Lower leg skin (tissue), 4 donors: Measurements from ENCODE around the gene PRDX6. TPM values are rescaled to one million over a fixed set of nuclear protein-coding genes. Genes with fewer than 3 reads are reported as not detected.

Source experiments
- DNase-seq, 2 donors: peaks; one replicate each; pipeline ENCODE4 v3.0.0-alpha.2; 2019; ENCODE audit warnings: low spot score in 2 of 2
- H3K4me3 ChIP-seq: fragments of 200-600 bp; sonication (generic); 2 replicates; pipeline ENCODE4 v1.5.1; 2017; ENCODE audit warnings: mild to moderate bottlenecking, low read depth; ENCODE audit not compliant: poor library complexity, severe bottlenecking
- POLR2A ChIP-seq, 2 donors: fragments of 450-650 bp; IDR thresholded peaks; one replicate each; pipeline ENCODE4 v1.6.1; 2016 to 2017; ENCODE audit warnings: antibody characterized with exemption in 2 of 2, mild to moderate bottlenecking in 1 of 2, moderate library complexity in 1 of 2
- WGBS, 2 donors: methylation state at CpG; one replicate each; pipeline ENCODE4 v1.1.5; 2018; 5-methylcytosine and 5-hydroxymethylcytosine counted together
- intact Hi-C: fragments of 100-400 bp; cut with DNase I; formaldehyde crosslinking; loops from one replicate; pipeline ENCODE4 v1.15.0; 2023; ENCODE audit warnings: low total_unique reads
- total RNA-seq, 4 donors: library from RNA; depleted of rRNA; stranded (reverse); fragments of >200 nt; gene quantifications; one replicate each; pipeline ENCODE4 v1.1.0, GENCODE V29; 2016
- TF ChIP-seq, protein P1 (sequence below), 3 donors: fragments of 450-650 bp; IDR thresholded peaks; one replicate each; pipeline ENCODE4 v1.5.1; 2016; ENCODE audit warnings: antibody characterized with exemption in 3 of 3, mild to moderate bottlenecking in 3 of 3, moderate library complexity in 2 of 3

The PRDX6 gene
- total RNA-seq, 4 donors from 2014 or later = 143 to 211 (median 172) TPM

DNA sequence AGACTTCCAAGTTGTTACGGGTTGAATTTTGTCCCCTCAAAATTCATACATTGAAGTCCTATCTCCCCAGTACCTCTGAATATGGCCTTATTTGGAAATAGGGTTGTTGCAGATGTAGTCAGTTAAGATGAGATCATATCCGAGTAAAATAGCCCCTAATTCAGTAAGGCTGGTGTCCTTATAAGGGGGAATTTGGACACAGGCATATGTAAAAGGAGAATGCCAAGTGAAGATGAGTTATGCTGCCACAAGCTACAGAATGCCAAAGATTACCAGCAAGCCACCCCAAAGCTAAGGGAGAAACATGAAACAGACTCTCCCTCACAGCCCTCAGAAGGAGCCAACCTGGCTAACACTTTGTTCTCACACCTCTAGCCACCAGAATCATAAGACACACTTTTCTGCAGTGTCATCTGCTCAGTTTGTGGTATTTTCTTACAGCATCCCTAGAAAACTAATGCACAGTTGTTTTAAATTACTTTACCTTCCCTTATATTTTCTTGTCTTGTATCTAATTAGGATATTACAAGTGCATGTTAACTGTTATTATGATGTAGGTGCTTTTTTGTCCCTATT, 43.3 kb upstream of the PRDX6 start:
- no peak overlapping the region for H3K4me3 ChIP-seq
- WGBS, 2 donors = 85 to 88% methylated on average over 2 of the region's 2 CpGs
- intact Hi-C loops = no loop called here
- DNase-seq = no peak
- TF ChIP-seq, protein P1, sequence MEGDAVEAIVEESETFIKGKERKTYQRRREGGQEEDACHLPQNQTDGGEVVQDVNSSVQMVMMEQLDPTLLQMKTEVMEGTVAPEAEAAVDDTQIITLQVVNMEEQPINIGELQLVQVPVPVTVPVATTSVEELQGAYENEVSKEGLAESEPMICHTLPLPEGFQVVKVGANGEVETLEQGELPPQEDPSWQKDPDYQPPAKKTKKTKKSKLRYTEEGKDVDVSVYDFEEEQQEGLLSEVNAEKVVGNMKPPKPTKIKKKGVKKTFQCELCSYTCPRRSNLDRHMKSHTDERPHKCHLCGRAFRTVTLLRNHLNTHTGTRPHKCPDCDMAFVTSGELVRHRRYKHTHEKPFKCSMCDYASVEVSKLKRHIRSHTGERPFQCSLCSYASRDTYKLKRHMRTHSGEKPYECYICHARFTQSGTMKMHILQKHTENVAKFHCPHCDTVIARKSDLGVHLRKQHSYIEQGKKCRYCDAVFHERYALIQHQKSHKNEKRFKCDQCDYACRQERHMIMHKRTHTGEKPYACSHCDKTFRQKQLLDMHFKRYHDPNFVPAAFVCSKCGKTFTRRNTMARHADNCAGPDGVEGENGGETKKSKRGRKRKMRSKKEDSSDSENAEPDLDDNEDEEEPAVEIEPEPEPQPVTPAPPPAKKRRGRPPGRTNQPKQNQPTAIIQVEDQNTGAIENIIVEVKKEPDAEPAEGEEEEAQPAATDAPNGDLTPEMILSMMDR (IDR thresholded peaks at IDR 0.05) = no peak
- TF ChIP-seq POLR2A (IDR thresholded peaks at IDR 0.05) = no peak

DNA sequence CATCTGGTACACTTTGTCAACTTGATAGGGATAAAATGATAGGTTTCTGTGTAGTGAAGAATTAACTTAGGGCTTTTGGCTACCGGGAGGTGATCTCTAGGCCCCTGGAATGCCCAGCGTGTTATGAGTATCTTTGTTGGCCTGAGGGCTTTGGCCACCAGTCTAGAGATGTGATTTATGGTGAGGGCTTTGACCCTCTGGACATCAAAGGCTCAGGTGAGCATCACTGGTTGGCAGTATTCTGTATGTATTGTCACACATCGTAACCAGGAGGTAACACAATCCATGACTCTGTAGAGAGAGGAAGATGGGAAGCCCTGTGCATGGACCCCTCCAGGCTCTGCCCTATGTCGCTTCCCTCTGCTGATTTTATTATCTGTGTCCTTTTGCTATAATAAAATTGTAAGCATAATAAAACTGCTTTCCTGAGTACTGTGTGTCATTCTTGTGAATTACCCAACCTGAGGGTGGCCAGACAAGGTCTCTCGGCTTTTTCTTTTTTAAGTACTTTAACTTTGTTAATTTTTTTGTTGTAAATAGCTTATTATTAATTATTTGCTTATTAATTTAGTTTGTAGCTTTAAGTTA, 40.2 kb upstream of the PRDX6 start:
- TF ChIP-seq POLR2A (IDR thresholded peaks at IDR 0.05) = no peak
- TF ChIP-seq, protein P1 (IDR thresholded peaks at IDR 0.05) = no peak
- WGBS, 2 donors = 87 to 94% methylated on average over 5 of the region's 5 CpGs
- no peak overlapping the region for H3K4me3 ChIP-seq
- no peak for DNase-seq
- intact Hi-C loops = no loop called here

DNA sequence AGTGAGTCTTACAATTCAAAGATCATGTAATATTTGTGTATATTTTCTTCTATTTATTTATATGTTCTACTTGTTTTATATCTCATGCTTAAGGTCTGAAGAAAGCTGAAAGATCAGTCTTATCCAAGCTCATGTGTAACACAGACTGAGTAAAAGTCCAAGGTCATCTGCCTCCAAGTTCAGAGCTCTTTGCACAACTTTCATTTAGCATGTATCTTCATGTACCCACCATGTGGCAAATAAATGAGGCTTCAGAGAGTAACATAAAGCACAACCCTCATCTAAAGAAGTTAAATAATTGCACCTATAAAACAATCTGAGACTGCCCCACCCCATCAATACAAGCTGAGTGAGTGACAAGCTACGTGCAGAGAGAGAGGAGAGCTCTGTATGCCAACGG, 38.5 kb upstream of the PRDX6 start:
- WGBS, 2 donors = 30 to 65% methylated on average over 2 of the region's 2 CpGs
- H3K4me3 ChIP-seq = no peak overlapping the region
- intact Hi-C loops = no loop called here
- TF ChIP-seq, protein P1 (IDR thresholded peaks at IDR 0.05) = no peak
- TF ChIP-seq POLR2A (IDR thresholded peaks at IDR 0.05) = no peak
- DNase-seq = no peak

DNA sequence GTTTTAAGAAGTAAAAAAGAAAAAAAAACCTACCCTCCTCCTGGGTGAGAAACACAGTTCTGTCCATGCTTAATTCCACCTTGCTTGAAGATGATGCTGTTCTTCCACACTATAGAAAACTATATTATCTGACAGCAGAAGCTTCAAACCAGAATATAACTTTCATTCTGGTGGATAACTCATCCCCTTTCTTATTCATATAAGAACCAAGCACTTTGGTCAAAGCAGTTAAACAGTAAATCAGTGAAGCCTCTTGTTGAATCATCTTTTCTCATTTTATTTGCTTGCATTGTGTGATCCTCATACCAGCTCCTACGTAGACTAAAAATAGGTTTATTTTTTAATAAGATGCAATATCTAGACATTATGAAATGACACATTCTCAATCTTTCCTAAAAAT, 36.7 kb upstream of the PRDX6 start:
- TF ChIP-seq, protein P1 (IDR thresholded peaks at IDR 0.05) = no peak
- TF ChIP-seq POLR2A (IDR thresholded peaks at IDR 0.05) = no peak
- no peak for DNase-seq
- 98 to 100% methylated on average over 1 of the region's 1 CpG for WGBS, 2 donors
- H3K4me3 ChIP-seq = no peak overlapping the region
- intact Hi-C loops = no loop called here

DNA sequence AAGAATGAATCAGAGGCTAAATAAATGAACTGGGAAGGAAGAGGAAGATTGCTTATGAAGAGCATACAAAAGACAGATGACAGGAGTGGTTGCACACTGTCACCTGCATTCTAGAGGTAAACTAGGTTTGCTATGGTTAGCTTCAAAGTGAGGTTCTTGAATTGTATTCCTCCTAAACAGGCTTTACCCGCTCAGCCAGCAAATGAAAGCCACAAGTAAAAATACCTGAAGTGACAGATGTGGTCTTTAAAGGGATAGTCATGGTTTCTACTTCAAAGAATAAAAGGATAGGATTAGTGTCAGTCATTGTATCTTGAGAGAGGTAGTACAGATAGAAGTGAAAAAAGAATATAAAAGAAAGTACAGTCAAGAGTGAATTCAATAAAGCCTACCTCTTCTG, 32.4 kb upstream of the PRDX6 start:
- H3K4me3 ChIP-seq = no peak overlapping the region
- intact Hi-C loops = no loop called here
- TF ChIP-seq, protein P1 (IDR thresholded peaks at IDR 0.05) = no peak
- TF ChIP-seq POLR2A (IDR thresholded peaks at IDR 0.05) = no peak
- no peak for DNase-seq
- 89 to 91% methylated on average over 1 of the region's 1 CpG for WGBS, 2 donors

DNA sequence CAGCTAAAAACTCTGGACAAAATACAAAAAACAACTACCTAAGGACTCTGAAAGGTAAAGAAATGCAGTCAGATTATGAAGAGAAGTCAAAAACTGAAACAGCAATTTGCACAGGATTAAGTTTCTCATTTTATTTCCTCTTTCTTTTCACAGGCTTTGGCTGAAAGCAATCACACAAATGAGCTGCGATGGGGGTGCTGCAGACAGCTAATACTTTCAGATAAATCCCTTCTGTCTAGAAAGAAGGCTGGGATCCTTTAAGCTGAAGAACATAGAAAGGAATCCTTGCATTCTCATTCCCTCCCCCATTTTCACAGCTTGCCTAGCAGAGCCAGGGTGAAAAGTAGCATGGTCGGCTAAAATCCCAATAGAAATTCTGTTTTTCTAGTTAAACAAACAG, 32.0 kb upstream of the PRDX6 start:
- intact Hi-C loops = no loop called here
- TF ChIP-seq, protein P1 (IDR thresholded peaks at IDR 0.05) = no peak
- TF ChIP-seq POLR2A (IDR thresholded peaks at IDR 0.05) = no peak
- 76 to 86% methylated on average over 2 of the region's 2 CpGs for WGBS, 2 donors
- no peak overlapping the region for H3K4me3 ChIP-seq
- no peak for DNase-seq
